ENCODE measurements around the gene JAZF1.

JAZF1 gene

DNA sequence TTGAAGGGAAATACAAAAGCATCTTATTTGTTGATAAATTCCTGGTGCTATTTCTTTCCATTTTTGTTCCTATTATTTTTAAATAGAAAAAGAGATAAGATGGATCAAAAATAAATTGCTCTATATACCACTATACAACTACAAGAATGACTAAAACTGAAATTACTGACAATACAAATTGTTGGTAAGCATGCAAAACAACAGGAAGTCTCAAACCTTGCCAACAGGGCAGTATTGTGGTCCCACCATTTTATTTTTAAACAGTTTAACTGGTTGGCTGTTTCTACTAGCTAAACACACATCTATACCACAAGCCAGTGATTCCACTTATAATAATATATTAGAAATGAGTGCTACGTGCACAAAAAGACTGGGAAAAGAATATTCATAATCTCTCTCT is 213.0 kb downstream of the JAZF1 start:
- DNase-seq (ENCODE audit: low read depth in 2 of 2) = no peak

DNA sequence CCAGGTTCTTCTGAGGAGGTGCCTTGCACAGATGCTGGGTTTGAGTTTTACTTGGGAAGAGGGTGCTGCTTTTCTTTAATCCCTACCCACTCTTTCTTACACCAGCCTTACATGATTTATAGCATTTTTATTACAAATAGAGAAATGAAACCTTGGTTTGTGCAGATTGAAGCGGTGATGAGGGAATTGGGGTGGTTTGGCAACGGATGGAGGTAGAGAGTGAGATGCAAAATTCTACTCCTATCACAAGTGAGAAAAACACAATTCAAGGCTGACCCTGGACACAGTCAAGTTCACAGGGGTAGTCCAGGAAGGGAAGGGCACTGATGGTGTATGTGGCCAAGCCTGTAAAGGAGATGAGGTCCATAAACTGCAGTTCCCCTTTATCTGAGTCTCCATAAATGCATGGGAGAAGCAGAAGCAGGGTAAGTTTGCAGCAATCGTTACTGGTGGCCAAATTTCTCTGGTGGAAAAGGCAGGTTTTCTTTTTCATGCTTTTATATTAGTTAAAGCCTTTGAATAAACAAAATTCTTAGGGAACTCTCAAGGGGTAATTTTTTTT is 214.3 kb downstream of the JAZF1 start:
- DNase-seq (ENCODE audit: low read depth in 2 of 2) = no peak

DNA sequence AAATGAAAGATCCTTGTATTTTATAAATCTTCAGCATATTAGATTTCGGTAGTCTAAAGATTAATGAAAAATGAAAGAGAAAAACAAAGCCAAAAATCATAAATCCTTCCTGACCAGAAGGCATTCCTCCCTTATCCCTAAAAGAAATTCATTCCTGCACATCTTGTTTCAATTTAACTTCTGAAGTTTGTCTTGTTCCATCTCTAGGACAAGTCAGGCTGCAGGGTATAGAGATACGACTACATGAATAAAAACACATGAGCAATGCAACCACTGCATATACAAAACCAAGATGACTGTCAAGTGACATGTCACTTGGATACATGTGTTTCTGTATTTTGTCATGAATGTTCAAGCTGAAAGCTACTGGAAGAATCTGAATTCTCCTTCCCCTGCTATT is 214.9 kb downstream of the JAZF1 start:
- DNase-seq (ENCODE audit: low read depth in 2 of 2) = no peak

DNA sequence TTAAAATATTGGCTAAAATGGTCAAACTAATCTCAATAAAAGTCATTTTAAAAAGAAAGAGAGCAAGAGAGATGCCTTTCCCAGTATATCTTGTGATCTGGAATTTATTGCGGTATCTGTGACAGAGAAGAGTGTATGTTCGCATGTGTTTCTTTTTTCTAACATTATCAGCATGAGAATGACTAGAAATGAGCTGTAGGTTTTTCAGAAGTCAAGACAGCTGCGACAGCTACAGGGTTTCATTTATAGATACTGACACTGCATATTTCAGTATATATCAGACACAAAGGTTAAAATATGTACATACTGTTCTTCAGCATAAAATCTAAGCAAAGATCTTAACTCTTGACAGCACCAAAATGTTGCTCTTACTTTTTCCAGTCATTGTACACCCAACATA is 215.8 kb downstream of the JAZF1 start:
- DNase-seq (ENCODE audit: low read depth in 2 of 2) = no peak

DNA sequence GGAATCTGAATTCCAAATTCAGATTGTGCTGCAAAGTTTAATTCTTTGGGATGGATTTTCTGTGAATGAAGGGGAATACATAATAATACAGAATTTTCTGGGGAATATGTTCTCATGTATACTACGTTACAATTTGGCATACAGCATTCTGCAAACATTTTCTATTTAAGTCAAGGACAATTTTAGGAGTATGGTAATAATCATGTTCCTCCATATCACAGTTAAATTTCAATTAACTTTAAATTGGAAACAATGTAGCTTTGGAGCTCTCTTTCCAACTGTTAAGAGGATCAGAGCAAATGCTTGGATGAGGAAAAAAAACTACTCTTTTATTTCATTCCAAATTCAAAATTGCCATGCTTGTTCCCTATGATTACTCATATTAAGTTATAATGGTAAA is 217.5 kb downstream of the JAZF1 start:
- no peak for DNase-seq (ENCODE audit: low read depth in 2 of 2)

DNA sequence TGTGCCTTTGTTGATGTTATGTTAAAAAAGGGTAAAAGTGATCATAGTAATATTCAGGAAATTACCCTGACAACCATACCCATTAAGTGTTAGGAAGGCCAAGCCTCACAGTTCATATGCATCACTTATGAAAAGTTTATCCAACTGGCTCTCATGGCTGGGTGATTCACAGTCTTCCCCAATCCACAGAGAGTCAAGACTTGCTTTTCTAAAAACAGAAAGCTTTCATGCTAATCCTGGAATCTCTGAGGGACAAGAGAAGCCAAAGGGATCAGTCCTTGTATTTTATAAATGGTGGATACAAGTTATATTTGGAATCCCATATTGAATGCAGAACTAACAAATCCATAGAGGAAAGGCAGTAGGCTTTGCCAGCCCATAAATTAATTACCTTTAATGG is 218.3 kb downstream of the JAZF1 start:
- no peak for DNase-seq (ENCODE audit: low read depth in 2 of 2)

DNA sequence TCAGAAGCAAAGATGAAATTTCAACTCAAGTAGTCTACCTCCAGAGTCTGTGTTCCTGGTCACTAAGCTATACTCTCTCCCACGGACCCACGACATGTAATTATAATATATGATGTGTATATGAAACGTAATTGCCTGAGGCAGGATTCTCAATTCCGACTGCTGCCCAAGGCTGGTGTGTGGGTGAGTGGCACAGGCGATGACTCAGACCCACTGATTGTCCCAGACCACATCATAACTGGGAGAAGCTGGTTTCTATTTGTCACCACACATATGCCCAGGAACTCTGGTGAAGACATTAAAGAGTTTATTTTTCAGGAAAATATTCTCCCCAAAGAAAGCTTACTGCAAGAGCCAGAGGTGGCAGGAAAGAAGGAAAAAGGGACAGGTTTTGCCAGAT is 219.3 kb downstream of the JAZF1 start:
- no peak for DNase-seq (ENCODE audit: low read depth in 2 of 2)

DNA sequence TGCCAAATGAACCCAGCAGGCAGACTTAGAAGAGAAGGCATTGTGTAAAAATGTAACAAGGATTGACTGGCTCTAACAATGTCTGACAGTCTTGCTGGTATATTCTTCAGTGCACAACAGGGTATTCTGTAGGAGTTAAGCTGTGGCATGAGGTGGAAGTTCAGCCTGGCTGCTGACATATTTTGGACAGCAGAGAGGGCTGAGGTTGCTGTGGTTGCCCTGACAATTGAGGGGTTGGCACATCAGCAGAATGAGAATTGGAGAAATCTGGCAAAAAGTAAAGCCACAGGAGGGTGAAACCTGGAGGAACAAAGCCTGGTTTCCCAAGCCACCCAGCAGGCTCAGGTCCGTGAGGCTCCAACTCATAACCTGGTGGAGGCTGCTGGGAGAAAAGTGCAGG is 220.2 kb downstream of the JAZF1 start:
- DNase-seq (ENCODE audit: low read depth in 2 of 2) = no peak

DNA sequence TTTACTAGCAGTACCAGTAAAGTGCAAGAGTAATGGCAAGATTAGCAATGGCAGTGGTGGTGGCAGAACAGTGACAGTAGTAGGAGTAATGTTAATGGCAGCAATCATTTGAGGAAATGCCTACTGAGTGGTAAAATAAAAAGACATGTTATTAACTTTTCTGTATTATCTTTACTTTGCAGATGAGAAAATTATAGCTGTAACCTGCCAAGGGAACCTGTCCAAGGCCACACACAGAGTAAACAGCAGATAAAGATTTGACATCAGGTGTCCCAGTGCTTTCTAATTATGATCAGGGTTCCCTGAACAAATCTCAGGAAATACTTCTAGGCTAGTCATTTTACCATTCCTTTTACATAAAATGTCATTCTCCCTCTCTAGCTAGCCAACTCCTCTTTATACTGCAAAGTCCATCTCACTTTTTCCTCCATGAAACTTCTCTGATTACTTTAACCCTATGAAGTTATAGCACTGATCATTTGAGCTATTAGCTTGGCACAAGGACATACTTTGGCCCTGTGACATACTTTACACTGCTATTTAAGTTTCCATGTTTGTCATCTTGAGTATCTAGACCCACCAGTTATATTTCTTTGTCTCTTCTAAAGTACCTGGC is 221.6 kb downstream of the JAZF1 start:
- DNase-seq (ENCODE audit: low read depth in 2 of 2) = no peak

DNA sequence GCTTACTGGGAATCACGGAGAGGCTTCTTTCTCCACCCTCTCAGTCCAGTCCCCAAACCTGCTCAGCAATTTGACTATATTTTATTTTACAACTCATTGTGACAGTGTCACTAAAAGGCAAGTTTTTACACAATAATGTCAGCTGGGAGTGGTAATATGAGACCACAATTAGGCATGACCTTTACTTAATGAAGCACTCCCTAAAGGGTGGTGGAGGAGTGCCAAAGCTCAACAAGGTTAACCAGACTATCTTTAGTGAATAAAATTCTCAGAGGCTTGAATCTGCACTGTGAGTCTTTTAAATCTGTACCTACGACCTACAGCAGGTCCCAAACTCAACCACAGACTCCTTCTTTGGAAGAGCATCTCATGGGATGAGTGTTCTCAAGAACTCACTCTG is 225.0 kb downstream of the JAZF1 start:
- no peak for DNase-seq (ENCODE audit: low read depth in 2 of 2)

DNA sequence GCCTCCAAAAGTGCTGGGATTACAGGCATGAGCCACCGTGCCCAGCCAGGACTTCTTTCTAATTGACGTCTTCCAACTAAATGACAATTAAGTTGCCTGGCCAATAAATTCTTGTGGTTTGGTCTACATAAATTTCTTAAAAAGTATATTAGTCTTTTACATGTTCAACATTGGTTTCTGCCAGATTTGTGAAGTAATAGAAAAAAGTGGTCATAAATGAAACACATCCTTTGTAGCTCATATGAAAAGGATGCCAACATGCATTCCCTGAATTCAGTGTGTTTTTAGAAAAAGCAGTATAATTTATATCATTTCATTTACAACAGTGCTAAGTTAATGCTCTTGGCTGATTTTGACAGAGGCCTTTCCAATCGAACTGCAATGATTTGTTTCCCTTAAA is 225.6 kb downstream of the JAZF1 start:
- DNase-seq (ENCODE audit: low read depth in 2 of 2) = no peak

DNA sequence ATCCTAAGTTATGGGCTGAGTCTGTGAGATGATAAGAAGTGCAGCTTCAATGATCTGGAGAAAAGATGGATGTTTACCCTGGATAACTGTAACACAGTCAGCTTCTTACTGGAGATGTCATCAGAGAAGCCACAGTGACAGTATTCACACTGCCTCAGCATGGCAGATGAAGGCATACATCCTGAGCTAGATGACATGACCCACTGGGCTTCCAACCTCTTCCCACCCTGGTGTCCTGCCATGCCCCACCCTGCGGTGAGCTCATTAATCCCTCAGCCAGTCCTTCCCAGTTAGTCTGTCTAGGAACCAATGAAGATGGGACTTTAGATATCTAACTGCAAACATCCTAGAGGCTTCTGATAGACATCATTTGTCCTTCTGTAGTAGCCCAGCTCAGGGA is 226.8 kb downstream of the JAZF1 start:
- no peak for DNase-seq (ENCODE audit: low read depth in 2 of 2)

DNA sequence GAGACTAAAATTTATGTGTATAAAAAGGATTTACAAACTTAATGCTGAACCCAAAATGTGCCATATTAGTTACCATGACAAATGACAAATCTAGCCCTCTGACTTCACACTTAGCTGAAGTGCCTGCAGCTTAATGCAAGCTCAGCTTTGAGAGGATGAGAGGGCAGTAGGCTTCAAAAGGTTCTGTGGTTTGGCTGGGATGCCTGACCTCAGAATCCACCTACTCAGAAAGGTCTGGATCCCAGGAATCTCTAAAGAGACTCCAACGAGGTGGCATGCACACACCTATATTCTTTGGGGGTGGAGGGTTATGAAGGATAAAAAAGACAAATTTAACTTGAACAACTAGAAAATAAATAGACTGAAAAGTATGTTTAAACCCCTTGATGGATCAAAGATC is 227.2 kb downstream of the JAZF1 start:
- DNase-seq (ENCODE audit: low read depth in 2 of 2) = no peak

DNA sequence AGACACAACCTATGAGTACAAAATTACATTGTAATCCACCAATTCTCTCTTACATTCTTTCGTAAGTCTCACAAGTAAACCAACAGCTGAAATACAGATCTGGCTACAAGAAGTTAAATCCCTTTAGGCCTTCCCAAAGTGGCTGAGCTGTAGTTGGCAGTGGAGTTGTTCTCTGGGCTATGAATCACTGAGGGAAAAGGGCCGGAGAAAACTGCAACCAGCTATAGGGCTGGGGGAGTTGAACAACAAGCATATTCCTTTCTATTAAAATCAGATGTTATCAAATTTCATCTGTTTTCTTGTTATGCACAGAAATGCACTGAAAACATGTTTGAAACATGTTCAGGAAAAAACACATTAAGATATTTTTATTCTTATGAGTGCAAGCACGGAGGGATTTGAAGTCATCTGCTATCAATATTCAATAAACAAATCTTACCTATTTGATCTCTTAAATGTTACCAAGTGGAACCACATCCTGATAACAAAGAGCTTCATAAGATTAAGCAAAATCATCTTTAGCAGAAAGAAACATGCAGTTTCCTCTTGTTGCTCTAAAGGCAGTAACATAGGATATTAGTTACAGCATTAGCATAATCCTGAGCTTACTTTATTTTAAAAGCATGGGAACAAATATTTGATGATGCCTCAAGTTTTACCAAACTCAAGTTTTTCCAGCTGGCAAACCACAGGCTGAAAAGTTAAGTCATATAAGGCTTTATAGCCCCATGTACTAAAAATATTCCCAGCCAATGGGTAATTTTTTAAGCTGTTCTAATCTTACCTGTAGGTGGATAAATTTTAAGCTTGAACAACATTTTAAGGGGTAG is 227.9 kb downstream of the JAZF1 start:
- no peak for DNase-seq (ENCODE audit: low read depth in 2 of 2)

DNA sequence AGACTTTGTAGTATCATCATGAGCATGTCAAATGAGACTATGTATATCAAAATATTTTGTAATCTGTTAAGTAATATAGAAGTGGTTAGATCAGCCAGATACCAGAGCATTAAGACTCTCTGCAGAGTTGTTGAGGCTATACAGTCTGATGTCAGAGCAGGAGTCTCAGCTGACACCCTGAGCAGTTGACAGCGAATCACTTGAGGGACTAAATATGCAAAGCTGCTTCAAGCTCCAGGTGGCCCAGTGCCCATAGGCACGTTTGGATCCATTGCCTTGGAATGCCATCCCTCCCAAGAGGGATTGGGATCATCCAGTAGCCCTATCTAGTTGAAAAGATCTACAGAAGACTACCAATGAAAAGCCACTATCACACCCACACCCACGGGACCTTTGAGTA is 230.5 kb downstream of the JAZF1 start:
- DNase-seq (ENCODE audit: low read depth in 2 of 2) = no peak

DNA sequence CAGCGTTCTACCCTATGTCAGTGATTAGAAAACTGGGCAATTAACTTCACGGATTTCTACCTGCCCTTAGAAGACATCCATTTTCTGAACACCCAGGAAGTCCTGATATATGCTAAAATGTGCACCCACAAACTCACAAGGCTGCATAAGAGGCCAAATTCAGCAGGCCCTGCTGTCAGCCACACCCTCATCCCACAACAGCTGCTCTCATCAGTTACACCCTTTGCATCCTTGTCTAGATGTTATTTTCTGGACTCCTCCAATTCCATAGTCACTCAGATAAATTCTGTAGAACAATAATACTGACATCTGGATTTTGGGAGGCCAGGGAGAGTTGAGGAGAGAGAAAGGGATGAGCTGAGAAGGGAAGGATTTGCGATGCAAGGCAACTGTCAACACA is 231.7 kb downstream of the JAZF1 start:
- DNase-seq (ENCODE audit: low read depth in 2 of 2) = no peak

DNA sequence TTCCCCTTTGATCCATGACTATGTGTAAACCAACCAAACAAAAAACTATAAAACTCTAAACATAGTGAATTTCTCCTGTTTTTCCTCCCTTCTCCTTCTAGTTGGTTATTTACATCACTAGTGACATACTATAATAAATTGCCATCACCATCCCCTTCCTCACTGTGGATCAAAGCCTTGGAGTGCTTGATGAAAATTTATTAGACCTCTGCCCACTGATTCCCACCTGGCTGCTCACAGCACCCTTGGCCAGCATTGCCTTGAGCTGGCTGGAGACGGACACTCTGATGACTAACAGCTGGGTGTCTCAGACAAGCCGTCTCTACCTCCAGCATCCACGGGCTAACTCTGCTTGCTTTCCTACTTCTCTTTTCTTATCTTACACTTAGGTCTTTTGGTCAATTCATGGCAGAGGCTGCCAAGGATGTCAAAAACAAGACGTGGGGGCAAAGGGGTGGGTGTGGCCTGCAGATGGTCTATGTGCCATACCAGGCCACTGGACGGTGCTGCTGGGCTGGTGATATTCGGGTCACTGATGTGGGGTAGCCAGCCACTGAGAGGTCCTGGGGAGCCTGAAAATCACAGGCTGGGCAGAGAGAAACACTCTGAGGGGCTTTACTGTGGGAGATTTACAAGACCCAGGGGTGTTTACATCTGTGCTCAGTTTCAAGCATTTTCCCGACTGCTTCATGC is 232.9 kb downstream of the JAZF1 start:
- no peak for DNase-seq (ENCODE audit: low read depth in 2 of 2)

DNA sequence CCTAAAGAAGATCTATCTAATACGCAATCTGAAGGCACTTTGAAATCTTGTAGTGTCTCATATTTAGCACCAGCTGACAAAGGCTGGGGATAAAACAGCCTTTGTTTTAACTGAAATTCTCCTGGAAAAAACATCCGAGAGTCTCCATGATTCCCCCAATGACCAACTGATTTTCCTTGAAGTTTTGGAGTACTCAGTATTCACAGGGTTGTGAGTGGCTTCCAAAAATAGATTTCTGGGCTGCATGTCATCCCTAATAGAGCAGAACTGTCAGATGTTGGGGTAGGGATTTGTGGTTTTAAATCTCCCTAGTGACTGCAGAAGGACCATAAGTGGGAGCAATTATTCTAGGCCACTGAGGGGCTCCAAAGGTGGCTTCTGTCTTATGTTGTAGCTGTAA is 234.2 kb downstream of the JAZF1 start:
- no peak for DNase-seq (ENCODE audit: low read depth in 2 of 2)

DNA sequence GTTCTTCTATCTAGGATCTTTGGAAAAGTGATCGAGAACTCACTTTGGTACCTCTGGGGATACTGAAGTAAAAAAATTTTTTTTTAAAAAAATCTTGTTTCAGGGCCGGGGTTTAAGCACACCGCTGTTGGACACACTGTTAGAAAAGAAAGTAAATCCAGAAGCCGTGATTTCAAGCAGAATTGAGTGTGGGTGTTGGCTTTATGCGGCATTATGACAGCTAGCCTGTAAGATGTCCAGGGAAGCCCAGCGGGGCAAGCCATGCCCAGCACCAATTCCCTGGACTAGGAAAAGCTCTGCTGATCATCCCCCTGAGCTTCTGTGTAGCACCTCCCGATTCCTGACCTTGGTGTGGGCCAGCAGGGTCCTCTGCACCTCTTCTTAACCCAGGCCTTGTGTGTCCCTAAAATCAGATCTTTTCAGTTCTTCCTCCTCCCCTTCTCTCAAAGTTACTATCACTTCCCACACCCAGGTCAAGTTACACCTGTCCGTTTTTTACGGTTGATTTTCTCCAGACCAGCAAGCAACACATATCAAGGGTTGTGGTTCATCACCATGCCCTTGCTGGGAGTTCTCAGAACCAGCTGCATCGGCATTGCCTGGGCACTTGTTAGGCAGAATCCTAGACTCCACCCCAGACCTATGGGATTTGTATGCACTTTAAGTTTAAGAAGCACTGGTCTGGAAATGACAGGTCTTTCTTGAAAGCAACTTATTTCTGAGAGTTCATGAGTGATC is 235.4 kb downstream of the JAZF1 start:
- DNase-seq (ENCODE audit: low read depth in 2 of 2) = no peak

DNA sequence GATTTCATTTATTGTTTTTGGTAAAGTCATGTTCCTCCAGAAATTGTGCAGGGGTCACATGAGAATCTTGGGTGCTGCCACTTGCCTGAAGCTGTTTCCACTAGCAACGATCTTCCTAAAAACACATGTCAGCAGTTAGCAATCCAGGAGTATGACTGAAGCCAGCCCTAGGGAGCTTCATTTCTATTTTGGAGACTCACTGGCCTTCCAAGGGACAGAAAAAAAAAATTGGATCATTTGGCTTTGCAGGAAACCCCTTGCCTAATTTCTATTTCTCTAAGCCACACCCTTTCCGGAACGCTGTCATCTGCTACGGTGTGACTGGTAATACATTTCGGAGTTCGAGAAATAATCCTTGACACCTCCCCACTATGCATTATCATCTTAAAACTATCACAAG is 236.0 kb downstream of the JAZF1 start:
- no peak for DNase-seq (ENCODE audit: low read depth in 2 of 2)

DNA sequence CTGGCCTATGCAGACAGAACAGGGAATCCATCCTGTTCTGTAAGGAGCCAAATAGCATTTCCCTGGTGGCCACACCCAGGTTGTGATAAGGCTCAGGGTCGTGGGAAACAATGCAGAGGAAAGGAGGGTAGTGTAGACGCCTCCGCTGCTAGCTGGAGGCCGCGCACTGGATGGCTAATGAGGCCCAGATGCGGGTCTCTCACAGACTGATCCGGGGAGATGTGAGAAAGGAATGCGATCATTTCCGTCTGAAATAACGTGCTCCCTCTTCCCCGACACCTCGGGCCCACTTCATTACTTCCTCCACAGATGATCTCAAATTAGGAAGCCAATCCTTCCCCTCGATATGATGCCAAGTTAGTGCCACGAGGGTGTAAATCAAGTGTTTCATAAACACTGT is 237.4 kb downstream of the JAZF1 start:
- no peak for DNase-seq (ENCODE audit: low read depth in 2 of 2)

DNA sequence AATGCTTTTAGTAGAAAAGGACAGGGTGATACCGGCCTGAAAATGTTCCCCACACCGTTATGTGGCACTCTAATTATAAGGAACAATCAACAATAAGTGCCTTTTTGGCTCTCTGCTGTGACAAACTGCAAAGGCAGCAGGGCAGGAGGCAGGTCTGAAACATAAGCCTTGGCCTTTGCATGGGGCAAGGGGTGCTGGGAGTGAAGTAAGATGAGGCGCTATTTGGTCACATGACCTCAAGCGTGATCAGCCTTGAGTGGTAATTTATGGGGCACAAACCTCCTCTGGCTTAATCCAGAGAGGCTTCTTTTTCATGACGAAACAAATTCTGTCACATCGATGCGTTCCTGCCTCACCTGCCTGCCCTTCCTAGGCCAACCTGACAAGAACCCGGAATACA is 237.9 kb downstream of the JAZF1 start:
- DNase-seq (ENCODE audit: low read depth in 2 of 2) = no peak

All from stimulated activated CD4-positive, alpha-beta T cell treated with anti-CD3 and anti-CD28 coated beads, Interleukin-1b, Interleukin-23, amount 100 ng/mL, for 4 hours (primary cell).